ENCODE measurements around the gene NRP2.

- TF ChIP-seq CTCF (IDR thresholded peaks at IDR 0.05): no peak
- TF ChIP-seq EZH2 (IDR thresholded peaks at IDR 0.05; ENCODE audit: borderline replicate concordance, insufficient read depth, low read depth, low read length, poor library complexity, severe bottlenecking): no peak
Observed at GRCh38 chr2:205714058-205714776, 31.9 kb downstream of the NRP2 start.

All from B cell (primary cell).